Superior temporal gyrus (tissue), 1 donor: ENCODE measurements around the gene FBXO2.

ENCODE experiments used
- DNase-seq: peaks from one replicate; pipeline ENCODE4 v3.0.0-alpha.2; 2016; ENCODE audit errors: extremely low spot score

The FBXO2 gene

GRCh38 chr1:11653101-11653860 is 948 bp downstream of the FBXO2 start:
- no peak for DNase-seq

GRCh38 chr1:11652203-11652780 is 1.9 kb downstream of the FBXO2 start:
- no peak for DNase-seq

- DNase-seq, result no peak
Measured at GRCh38 chr1:11651017-11651416, 3.2 kb downstream of the FBXO2 start.

- DNase-seq, result peak; percentile 69
Measured at GRCh38 chr1:11650331-11650991, 3.8 kb downstream of the FBXO2 start.

- no peak for DNase-seq
Measured at GRCh38 chr1:11649624-11650330, 4.5 kb downstream of the FBXO2 start.

GRCh38 chr1:11649237-11649623 is 5.0 kb downstream of the FBXO2 start:
- no peak for DNase-seq

- no peak for DNase-seq
Measured at GRCh38 chr1:11648732-11649158, 5.5 kb downstream of the FBXO2 start.

GRCh38 chr1:11648039-11648438 is 6.2 kb downstream of the FBXO2 start:
- peak; percentile 97 for DNase-seq

- DNase-seq, result no peak
Measured at GRCh38 chr1:11647333-11647732, 6.9 kb downstream of the FBXO2 start.

- DNase-seq, result no peak
Measured at GRCh38 chr1:11646317-11646716, 7.9 kb downstream of the FBXO2 start.

GRCh38 chr1:11645670-11646265 is 8.5 kb downstream of the FBXO2 start:
- peak; percentile 92 for DNase-seq

- DNase-seq, result no peak
Measured at GRCh38 chr1:11645270-11645669, 9.0 kb downstream of the FBXO2 start.

GRCh38 chr1:11643782-11644181 is 10.4 kb downstream of the FBXO2 start:
- no peak for DNase-seq

GRCh38 chr1:11642418-11643017 is 11.7 kb downstream of the FBXO2 start:
- DNase-seq, result peak; percentile 89

- no peak for DNase-seq
Measured at GRCh38 chr1:11641776-11642305, 12.4 kb downstream of the FBXO2 start.

GRCh38 chr1:11640944-11641343 is 13.3 kb downstream of the FBXO2 start:
- DNase-seq, result no peak

- no peak for DNase-seq
Measured at GRCh38 chr1:11640101-11640500, 14.1 kb downstream of the FBXO2 start.

GRCh38 chr1:11639372-11639771 is 14.9 kb downstream of the FBXO2 start:
- DNase-seq, result no peak

- no peak for DNase-seq
Measured at GRCh38 chr1:11638121-11638520, 16.1 kb downstream of the FBXO2 start.

- DNase-seq, result no peak
Measured at GRCh38 chr1:11634365-11635192, 19.6 kb downstream of the FBXO2 start.
